ENCODE measurements around the gene TRAF3IP1. TPM values are rescaled to one million over a fixed set of nuclear protein-coding genes. Genes with fewer than 3 reads are reported as not detected.
"Not testable (repeated sequence)": the region's sequence is repeated elsewhere in the genome, so short reads cannot be mapped to it uniquely, and the experiment has no call there.

The TRAF3IP1 gene, protein sequence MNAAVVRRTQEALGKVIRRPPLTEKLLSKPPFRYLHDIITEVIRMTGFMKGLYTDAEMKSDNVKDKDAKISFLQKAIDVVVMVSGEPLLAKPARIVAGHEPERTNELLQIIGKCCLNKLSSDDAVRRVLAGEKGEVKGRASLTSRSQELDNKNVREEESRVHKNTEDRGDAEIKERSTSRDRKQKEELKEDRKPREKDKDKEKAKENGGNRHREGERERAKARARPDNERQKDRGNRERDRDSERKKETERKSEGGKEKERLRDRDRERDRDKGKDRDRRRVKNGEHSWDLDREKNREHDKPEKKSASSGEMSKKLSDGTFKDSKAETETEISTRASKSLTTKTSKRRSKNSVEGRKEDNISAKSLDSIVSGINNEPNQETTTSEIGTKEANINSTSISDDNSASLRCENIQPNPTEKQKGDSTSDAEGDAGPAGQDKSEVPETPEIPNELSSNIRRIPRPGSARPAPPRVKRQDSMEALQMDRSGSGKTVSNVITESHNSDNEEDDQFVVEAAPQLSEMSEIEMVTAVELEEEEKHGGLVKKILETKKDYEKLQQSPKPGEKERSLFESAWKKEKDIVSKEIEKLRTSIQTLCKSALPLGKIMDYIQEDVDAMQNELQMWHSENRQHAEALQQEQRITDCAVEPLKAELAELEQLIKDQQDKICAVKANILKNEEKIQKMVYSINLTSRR
- total RNA-seq (ENCODE audit: low replicate concordance) = 8.5 and 11.2 TPM in 2 replicates

DNA sequence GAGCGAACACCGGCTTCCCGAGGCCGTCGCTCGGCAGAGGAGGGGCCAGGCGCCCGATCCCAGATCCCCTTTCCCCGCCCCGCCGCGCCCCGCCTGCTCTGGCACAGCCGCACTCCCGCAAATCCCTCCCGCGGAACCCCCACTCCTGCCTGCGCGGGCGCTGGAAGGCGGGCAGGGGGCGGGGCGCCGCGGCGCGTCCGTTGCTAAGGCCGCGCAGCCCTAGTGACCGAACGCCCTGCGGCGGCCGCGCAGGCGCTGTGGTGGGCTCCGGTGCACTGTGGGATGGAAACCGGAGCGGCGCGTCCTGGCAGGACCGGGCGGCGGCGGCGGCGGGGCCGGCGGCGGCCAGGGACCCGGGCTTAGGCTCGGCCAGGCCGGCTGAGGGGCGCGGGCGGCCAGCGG, at the start of gene TRAF3IP1:
Gene TRAF3IP1 (plus strand): TSS at position 273 of the 402 bp plus-strand sequence. CDS start 145 bp downstream, outside the sequence.
- peak within 1 kb of the TSS; percentile 89 for H2AFZ ChIP-seq (replicated peaks)
- no peaks in the 10 kb centered on the region for H3K9me3 ChIP-seq (ENCODE audit: low read depth)
- Mint-ChIP-seq H3K9me3 (peaks cover 3% of the 10 kb centered on the region), H3K4me3 (peak within 1 kb of the TSS; percentile 93), H3K36me3 (peaks cover 5% of the 10 kb centered on the region), H3K4me1 (peaks cover 14% of the 10 kb centered on the region), H3K27me3 (ENCODE audit: insufficient read depth, low read depth) (peaks cover 10% of the 10 kb centered on the region), H3K27ac (peak within 1 kb of the TSS; percentile 14)
- no peaks in the 10 kb centered on the region for H3K36me3 ChIP-seq
- peak within 1 kb of the TSS; percentile 93 for H3K4me3 ChIP-seq
- peak within 1 kb of the TSS; percentile 83 for H3K4me2 ChIP-seq
- peaks cover 6% of the 10 kb centered on the region for H3K4me1 ChIP-seq
- H3K79me2 ChIP-seq (ENCODE audit: low read depth) = peaks cover 17% of the 10 kb centered on the region
- peaks cover 12% of the 10 kb centered on the region for H4K20me1 ChIP-seq (ENCODE audit: low read depth)
- H3K27ac ChIP-seq = no peak within 1 kb of the TSS
- H3F3A ChIP-seq (ENCODE audit: low read depth) = peaks cover 13% of the 10 kb centered on the region
- H3K27me3 ChIP-seq = peaks cover 18% of the 10 kb centered on the region
- H3K9ac ChIP-seq = peak within 1 kb of the TSS; percentile 65
- peak; percentile 99 for DNase-seq (ENCODE audit: low spot score)
- TF ChIP-seq EZH2 (IDR thresholded peaks at IDR 0.05) = no peak
- TF ChIP-seq, protein P1, sequence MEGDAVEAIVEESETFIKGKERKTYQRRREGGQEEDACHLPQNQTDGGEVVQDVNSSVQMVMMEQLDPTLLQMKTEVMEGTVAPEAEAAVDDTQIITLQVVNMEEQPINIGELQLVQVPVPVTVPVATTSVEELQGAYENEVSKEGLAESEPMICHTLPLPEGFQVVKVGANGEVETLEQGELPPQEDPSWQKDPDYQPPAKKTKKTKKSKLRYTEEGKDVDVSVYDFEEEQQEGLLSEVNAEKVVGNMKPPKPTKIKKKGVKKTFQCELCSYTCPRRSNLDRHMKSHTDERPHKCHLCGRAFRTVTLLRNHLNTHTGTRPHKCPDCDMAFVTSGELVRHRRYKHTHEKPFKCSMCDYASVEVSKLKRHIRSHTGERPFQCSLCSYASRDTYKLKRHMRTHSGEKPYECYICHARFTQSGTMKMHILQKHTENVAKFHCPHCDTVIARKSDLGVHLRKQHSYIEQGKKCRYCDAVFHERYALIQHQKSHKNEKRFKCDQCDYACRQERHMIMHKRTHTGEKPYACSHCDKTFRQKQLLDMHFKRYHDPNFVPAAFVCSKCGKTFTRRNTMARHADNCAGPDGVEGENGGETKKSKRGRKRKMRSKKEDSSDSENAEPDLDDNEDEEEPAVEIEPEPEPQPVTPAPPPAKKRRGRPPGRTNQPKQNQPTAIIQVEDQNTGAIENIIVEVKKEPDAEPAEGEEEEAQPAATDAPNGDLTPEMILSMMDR (IDR thresholded peaks at IDR 0.05) = no peak
- TF ChIP-seq EZH2phosphoT487 (IDR thresholded peaks at IDR 0.05) = no peak

DNA sequence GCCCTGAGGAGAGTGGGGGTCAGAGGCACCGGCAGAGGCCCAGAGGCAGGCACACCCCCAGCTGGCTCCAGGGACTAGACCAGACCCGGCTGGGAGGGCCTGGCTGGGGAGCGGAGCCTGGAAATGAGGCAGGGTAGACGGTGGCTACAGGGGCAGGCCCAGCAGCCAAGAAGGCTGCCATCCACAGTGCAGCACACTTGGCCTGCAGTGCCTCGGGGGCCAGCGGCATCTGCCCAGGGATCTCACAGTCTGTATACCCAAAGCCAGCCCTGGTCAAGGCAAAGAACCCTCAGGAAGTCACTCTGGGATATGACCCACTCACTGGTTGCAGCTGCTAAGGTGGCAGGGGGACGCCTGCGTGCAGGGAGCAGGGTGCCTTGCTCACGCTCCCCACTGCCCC, 49.7 kb upstream of the TRAF3IP1 start:
- Mint-ChIP-seq H3K4me1 (no peaks in the 10 kb centered on the region), H3K9me3 (no peaks in the 10 kb centered on the region), H3K27me3 (ENCODE audit: insufficient read depth, low read depth) (peaks cover 2% of the 10 kb centered on the region), H3K27ac (no peak overlapping the region), H3K36me3 (peaks cover 21% of the 10 kb centered on the region), H3K4me3 (no peak overlapping the region)
- Histone ChIP-seq H3K27me3 (no peaks in the 10 kb centered on the region), H3K4me2 (no peak overlapping the region), H3K79me2 (ENCODE audit: low read depth) (no peaks in the 10 kb centered on the region), H2AFZ (replicated peaks) (no peak overlapping the region), H3K9ac (peak overlapping the region; percentile 34), H3K27ac (no peak overlapping the region), H3K9me3 (ENCODE audit: low read depth) (no peaks in the 10 kb centered on the region), H3K36me3 (no peaks in the 10 kb centered on the region), H3K4me3 (no peak overlapping the region), H3F3A (ENCODE audit: low read depth) (no peaks in the 10 kb centered on the region), H3K4me1 (no peaks in the 10 kb centered on the region), H4K20me1 (ENCODE audit: low read depth) (no peaks in the 10 kb centered on the region)
- TF ChIP-seq, protein P1 (IDR thresholded peaks at IDR 0.05) = no peak
- TF ChIP-seq EZH2 (IDR thresholded peaks at IDR 0.05) (no peak), EZH2phosphoT487 (IDR thresholded peaks at IDR 0.05) (no peak)
- no peak for DNase-seq (ENCODE audit: low spot score)

DNA sequence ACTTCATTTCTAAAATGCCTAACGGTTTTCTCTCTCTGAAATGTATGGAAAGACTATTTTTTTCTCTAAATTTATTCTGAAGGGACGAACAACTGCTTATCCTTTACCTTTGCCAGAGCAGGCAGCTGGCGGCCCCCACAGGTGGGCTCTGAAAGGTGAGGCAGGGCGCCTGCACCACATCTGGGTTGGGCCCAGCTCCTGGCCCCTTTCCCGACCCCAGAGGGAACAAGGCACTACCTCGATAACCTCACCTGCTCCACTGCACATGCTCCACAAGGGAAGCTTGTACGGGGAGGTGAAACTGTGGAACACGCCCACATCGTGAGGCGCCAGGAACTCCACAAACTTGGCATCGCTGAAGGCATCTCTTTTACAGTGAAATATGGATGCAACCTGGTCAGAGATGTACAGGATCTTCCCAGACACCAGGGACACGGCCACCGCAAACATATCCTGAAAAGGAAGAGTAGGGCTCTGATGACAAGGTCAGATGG, 49.2 kb upstream of the TRAF3IP1 start:
- H3K27me3 ChIP-seq = no peaks in the 10 kb centered on the region
- no peak for DNase-seq (ENCODE audit: low spot score)
- H2AFZ ChIP-seq (replicated peaks) = no peak overlapping the region
- H3K36me3 ChIP-seq = no peaks in the 10 kb centered on the region
- H3K4me2 ChIP-seq = no peak overlapping the region
- H3F3A ChIP-seq (ENCODE audit: low read depth) = no peaks in the 10 kb centered on the region
- H3K9me3 ChIP-seq (ENCODE audit: low read depth) = no peaks in the 10 kb centered on the region
- H3K79me2 ChIP-seq (ENCODE audit: low read depth) = no peaks in the 10 kb centered on the region
- H4K20me1 ChIP-seq (ENCODE audit: low read depth) = no peaks in the 10 kb centered on the region
- H3K9ac ChIP-seq = no peak overlapping the region
- TF ChIP-seq, protein P1 (IDR thresholded peaks at IDR 0.05) = no peak
- TF ChIP-seq EZH2 (IDR thresholded peaks at IDR 0.05) (no peak), EZH2phosphoT487 (IDR thresholded peaks at IDR 0.05) (no peak)
- Mint-ChIP-seq H3K27ac (no peak overlapping the region), H3K4me3 (no peak overlapping the region), H3K36me3 (peaks cover 21% of the 10 kb centered on the region), H3K9me3 (no peaks in the 10 kb centered on the region), H3K27me3 (ENCODE audit: insufficient read depth, low read depth) (no peaks in the 10 kb centered on the region), H3K4me1 (no peaks in the 10 kb centered on the region)
- no peak overlapping the region for H3K4me3 ChIP-seq
- H3K4me1 ChIP-seq = no peaks in the 10 kb centered on the region
- H3K27ac ChIP-seq = no peak overlapping the region

- not testable (repeated sequence) for H3K4me2 ChIP-seq; H3K9me3 Mint-ChIP-seq; H3K36me3 ChIP-seq; H3K27me3 Mint-ChIP-seq (ENCODE audit: insufficient read depth, low read depth); H3K27me3 ChIP-seq; H3F3A ChIP-seq (ENCODE audit: low read depth); H3K27ac ChIP-seq; DNase-seq (ENCODE audit: low spot score); H3K9me3 ChIP-seq (ENCODE audit: low read depth); H3K4me3 ChIP-seq; H2AFZ ChIP-seq (replicated peaks); H3K4me1 Mint-ChIP-seq; H4K20me1 ChIP-seq (ENCODE audit: low read depth); H3K4me1 ChIP-seq; H3K4me3 Mint-ChIP-seq; H3K79me2 ChIP-seq (ENCODE audit: low read depth); H3K9ac ChIP-seq
- Mint-ChIP-seq H3K27ac (peak overlapping the region; percentile 28), H3K36me3 (peaks cover 19% of the 10 kb centered on the region)
Observed at GRCh38 chr2:238271686-238272085, 48.6 kb upstream of the TRAF3IP1 start.
